Upper lobe of right lung (tissue), 1 donor: Measurements from ENCODE around the gene FABP1. TPM values are rescaled to one million over a fixed set of nuclear protein-coding genes. Genes with fewer than 3 reads are reported as not detected.

ENCODE experiments used
- ATAC-seq: fragments of 200-7000 bp; cut with Tn5 transposase; one replicate; pipeline ENCODE4 v1.9.1; 2020; ENCODE audit warnings: mild to moderate bottlenecking, moderate library complexity
- DNase-seq: peaks from one replicate; pipeline ENCODE4 v3.0.0-alpha.2; 2020
- H3K27ac ChIP-seq: fragments of 200-600 bp; one replicate; pipeline ENCODE4 v1.8.0; 2022
- H3K27me3 ChIP-seq: fragments of 200-600 bp; one replicate; pipeline ENCODE4 v1.8.0; 2022; ENCODE audit warnings: mild to moderate bottlenecking
- H3K36me3 ChIP-seq: fragments of 200-600 bp; one replicate; pipeline ENCODE4 v1.8.0; 2022
- H3K4me1 ChIP-seq: fragments of 200-600 bp; one replicate; pipeline ENCODE4 v1.8.0; 2022
- H3K4me3 ChIP-seq: fragments of 200-600 bp; one replicate; pipeline ENCODE4 v1.8.0; 2022; ENCODE audit warnings: mild to moderate bottlenecking
- H3K9me3 ChIP-seq: fragments of 200-600 bp; one replicate; pipeline ENCODE4 v1.8.0; 2022
- CTCF ChIP-seq: fragments of 200-600 bp; IDR thresholded peaks from one replicate; pipeline ENCODE4 v1.8.0; 2022; ENCODE audit warnings: antibody characterized with exemption
- intact Hi-C: fragments of 100-400 bp; cut with DNase I; formaldehyde crosslinking; loops from one replicate; pipeline ENCODE4 v1.11.0; 2022
- total RNA-seq: library from RNA; stranded (reverse); fragmentation: NEBNext Ultra II Directional; extraction: Animal tissue kit (Norgen Biotek cat#: 25700); gene quantifications from one replicate; pipeline ENCODE4 v1.2.1, GENCODE V29; 2021
- donor health status: DM: no; HTN: yes; CAD: no; lungs with severe emphysema.

Gene FABP1
- total RNA-seq, 1 donor from 2014 or later, result not detected

DNA sequence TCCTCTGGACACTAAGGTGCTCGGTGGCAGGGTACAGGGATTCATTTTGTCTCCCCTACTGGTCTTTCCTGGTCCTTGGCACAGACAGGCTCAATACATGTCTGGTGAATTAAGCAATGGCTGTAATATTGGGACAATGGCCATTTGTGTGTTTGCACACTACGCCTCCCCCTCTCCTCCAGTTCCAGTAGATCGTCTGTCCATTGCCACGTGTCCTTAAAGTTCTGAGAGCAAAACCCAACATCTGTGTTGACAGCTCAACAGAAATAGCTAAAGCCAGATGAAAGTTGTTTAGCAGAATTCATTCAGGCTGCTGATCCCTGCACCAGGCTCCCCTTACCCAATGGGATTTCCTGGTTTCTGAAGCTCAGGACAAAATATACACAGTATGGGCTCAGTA is 9.0 kb upstream of the FABP1 start:
- H3K4me3 ChIP-seq, result no peak overlapping the region
- H3K36me3 ChIP-seq, result no peaks in the 10 kb centered on the region
- H3K27ac ChIP-seq, result no peak overlapping the region
- H3K9me3 ChIP-seq, result no peaks in the 10 kb centered on the region
- no peaks in the 10 kb centered on the region for H3K4me1 ChIP-seq
- intact Hi-C loops, result no loop called here
- ATAC-seq (no peak), DNase-seq (no peak)
- no peaks in the 10 kb centered on the region for H3K27me3 ChIP-seq
- no peak for TF ChIP-seq CTCF

- Histone ChIP-seq H3K36me3 (no peaks in the 10 kb centered on the region), H3K27ac (no peak overlapping the region), H3K27me3 (no peaks in the 10 kb centered on the region), H3K9me3 (no peaks in the 10 kb centered on the region), H3K4me3 (no peak overlapping the region), H3K4me1 (no peaks in the 10 kb centered on the region)
- no peak for TF ChIP-seq CTCF
- ATAC-seq (no peak), DNase-seq (no peak)
- intact Hi-C loops, result no loop called here
Observed at GRCh38 chr2:88133875-88134274, 6.0 kb upstream of the FABP1 start.

GRCh38 chr2:88131999-88132368 is 4.1 kb upstream of the FABP1 start:
- intact Hi-C loops, result no loop called here
- H3K4me1 ChIP-seq, result no peaks in the 10 kb centered on the region
- H3K36me3 ChIP-seq, result no peaks in the 10 kb centered on the region
- TF ChIP-seq CTCF, result no peak
- DNase-seq (no peak), ATAC-seq (no peak)
- no peaks in the 10 kb centered on the region for H3K27me3 ChIP-seq
- no peaks in the 10 kb centered on the region for H3K9me3 ChIP-seq
- no peak overlapping the region for H3K4me3 ChIP-seq
- H3K27ac ChIP-seq, result no peak overlapping the region

DNA sequence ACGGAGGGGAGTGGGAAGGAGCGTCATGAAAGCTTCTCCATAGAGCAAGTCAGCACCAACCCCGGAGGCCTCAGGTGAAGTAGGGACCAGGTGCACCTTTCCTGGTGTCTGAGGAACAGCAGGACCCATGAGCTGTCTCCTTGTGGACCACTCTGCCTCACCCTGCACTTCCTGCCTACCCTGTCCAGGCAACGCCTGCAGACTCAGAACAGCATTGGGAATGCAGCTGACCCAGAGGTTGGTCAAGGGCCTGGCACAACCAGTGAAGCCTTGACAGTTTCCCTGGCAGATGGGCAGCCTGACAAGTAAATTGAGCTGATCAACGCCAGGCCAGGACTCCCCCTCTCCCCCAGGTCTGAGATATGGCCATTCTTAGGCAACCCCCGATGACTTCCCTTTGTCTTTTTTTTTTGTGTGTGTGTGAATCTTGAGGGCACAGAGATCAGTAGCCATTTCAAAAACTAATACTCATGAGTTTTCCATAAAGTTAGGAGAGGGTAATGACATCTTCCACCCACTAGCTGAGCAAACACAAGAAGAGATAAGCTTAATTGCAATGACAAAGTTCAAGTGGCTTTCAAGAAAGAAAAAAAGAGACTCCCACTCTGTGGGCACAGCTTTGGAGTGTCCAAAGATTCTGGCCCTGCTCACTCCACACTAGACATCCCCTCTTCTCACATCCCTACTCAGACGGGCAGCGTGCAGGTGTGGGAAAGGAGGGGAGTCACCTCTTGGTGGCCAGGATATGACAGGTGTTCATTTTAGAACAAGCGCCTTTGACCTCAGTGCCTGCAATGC is 3.5 kb upstream of the FABP1 start:
- DNase-seq (no peak), ATAC-seq (no peak)
- no peaks in the 10 kb centered on the region for H3K4me1 ChIP-seq
- no peak for TF ChIP-seq CTCF
- H3K9me3 ChIP-seq, result no peaks in the 10 kb centered on the region
- H3K27me3 ChIP-seq, result no peaks in the 10 kb centered on the region
- H3K27ac ChIP-seq, result no peak overlapping the region
- H3K36me3 ChIP-seq, result no peaks in the 10 kb centered on the region
- H3K4me3 ChIP-seq, result no peak overlapping the region
- intact Hi-C loops, result no loop called here

- H3K36me3 ChIP-seq, result no peaks in the 10 kb centered on the region
- no peaks in the 10 kb centered on the region for H3K4me1 ChIP-seq
- no peak for TF ChIP-seq CTCF
- H3K27me3 ChIP-seq, result no peaks in the 10 kb centered on the region
- H3K27ac ChIP-seq, result no peak overlapping the region
- intact Hi-C loops, result no loop called here
- H3K4me3 ChIP-seq, result no peak overlapping the region
- no peaks in the 10 kb centered on the region for H3K9me3 ChIP-seq
- DNase-seq (no peak), ATAC-seq (no peak)
Observed at GRCh38 chr2:88129313-88129959, 1.6 kb upstream of the FABP1 start.
